Measurements from ENCODE around the gene HDHD2. TPM values are rescaled to one million over a fixed set of nuclear protein-coding genes. Genes with fewer than 3 reads are reported as not detected.
"Not testable (repeated sequence)": the region's sequence is repeated elsewhere in the genome, so short reads cannot be mapped to it uniquely, and the experiment has no call there.

The HDHD2 gene
- 10 to 100 TPM; 16.5 to 44.4 (median 29.6) TPM for total RNA-seq

GRCh38 chr18:47150029-47150823 lies at the start of gene HDHD2:
HDHD2 (minus strand) TSS chr18:47150500; CDS start chr18:47136439, 14,061 bp downstream.
- peak within 1 kb of the TSS; percentile 53 to 75 (median 71) for H3K4me3 ChIP-seq
- no peaks in the 10 kb centered on the region for H3K27me3 ChIP-seq
- peaks cover 0 to 30% (median 3%) of the 10 kb centered on the region in 4 donors for H3K4me1 ChIP-seq
- 1 to 2% methylated on average over 52 to 59 of the region's 70 CpGs for WGBS, 2 donors
- peak in 1 of 2 donors; percentile 93 for TF ChIP-seq EP300 (IDR thresholded peaks at IDR 0.05)
- peak; percentile 49 to 63 for TF ChIP-seq POLR2A (IDR thresholded peaks at IDR 0.05)
- no peak for TF ChIP-seq CTCF (IDR thresholded peaks at IDR 0.05)
- no peaks in the 10 kb centered on the region for H3K9me3 ChIP-seq
- peaks cover 0 to 22% (median 0%) of the 10 kb centered on the region in 3 donors for H3K36me3 ChIP-seq
- peak within 1 kb of the TSS; percentile 67 to 93 (median 87) for H3K27ac ChIP-seq
- peak; percentile 57 to 59 for DNase-seq (ENCODE audit: low spot score in 2 of 2)

GRCh38 chr18:47195961-47196360 lies 45.7 kb upstream of the HDHD2 start:
- DNase-seq (ENCODE audit: low spot score in 2 of 2); H3K27me3 ChIP-seq: not testable (repeated sequence)

GRCh38 chr18:47191961-47192360 lies 41.7 kb upstream of the HDHD2 start:
- Histone ChIP-seq H3K36me3 (no peaks in the 10 kb centered on the region), H3K4me1 (no peaks in the 10 kb centered on the region), H3K27me3 (peaks cover 0 to 8% of the 10 kb centered on the region in 2 donors), H3K9me3 (no peaks in the 10 kb centered on the region), H3K4me3 (no peak overlapping the region), H3K27ac (no peak overlapping the region)
- WGBS, 2 donors: 81 to 94% methylated on average over 2 of the region's 2 CpGs
- DNase-seq (ENCODE audit: low spot score in 2 of 2): no peak
- TF ChIP-seq CTCF (IDR thresholded peaks at IDR 0.05) (no peak), POLR2A (IDR thresholded peaks at IDR 0.05) (no peak), EP300 (IDR thresholded peaks at IDR 0.05) (no peak)

More at GRCh38 chr18:47195961-47196360, 45.7 kb upstream of the HDHD2 start:
- H3K4me1 ChIP-seq, H3K36me3 ChIP-seq, H3K9me3 ChIP-seq, H3K27ac ChIP-seq, H3K4me3 ChIP-seq: not testable (repeated sequence)
- WGBS, 2 donors: 65 to 73% methylated on average over 3 of the region's 3 CpGs

GRCh38 chr18:47187721-47188120 lies 37.4 kb upstream of the HDHD2 start:
- WGBS, 2 donors: 77 to 88% methylated on average over 7 of the region's 7 CpGs

GRCh38 chr18:47184419-47185050 lies 34.2 kb upstream of the HDHD2 start:
- Histone ChIP-seq H3K36me3 (no peaks in the 10 kb centered on the region), H3K27me3 (peaks cover 0 to 8% of the 10 kb centered on the region in 2 donors), H3K27ac (no peak overlapping the region), H3K4me3 (no peak overlapping the region), H3K9me3 (no peaks in the 10 kb centered on the region), H3K4me1 (no peaks in the 10 kb centered on the region)
- WGBS, 2 donors: 83 to 84% methylated on average over 5 of the region's 5 CpGs
- peak in 1 of 2 donors; percentile 14 for DNase-seq (ENCODE audit: low spot score in 2 of 2)
- TF ChIP-seq POLR2A (IDR thresholded peaks at IDR 0.05) (no peak), CTCF (IDR thresholded peaks at IDR 0.05) (no peak), EP300 (IDR thresholded peaks at IDR 0.05) (no peak)

More at GRCh38 chr18:47187721-47188120, 37.4 kb upstream of the HDHD2 start:
- H3K27ac ChIP-seq: no peak overlapping the region
- H3K4me1 ChIP-seq: no peaks in the 10 kb centered on the region
- no peak for DNase-seq (ENCODE audit: low spot score in 2 of 2)
- H3K27me3 ChIP-seq: peaks cover 0 to 8% of the 10 kb centered on the region in 2 donors
- TF ChIP-seq POLR2A (IDR thresholded peaks at IDR 0.05) (no peak), CTCF (IDR thresholded peaks at IDR 0.05) (no peak), EP300 (IDR thresholded peaks at IDR 0.05) (no peak)
- no peak overlapping the region for H3K4me3 ChIP-seq
- H3K9me3 ChIP-seq: no peaks in the 10 kb centered on the region
- no peaks in the 10 kb centered on the region for H3K36me3 ChIP-seq

GRCh38 chr18:47182156-47182555 lies 31.9 kb upstream of the HDHD2 start:
- 82 to 89% methylated on average over 5 of the region's 5 CpGs for WGBS, 2 donors
- H3K36me3 ChIP-seq; H3K4me1 ChIP-seq; DNase-seq (ENCODE audit: low spot score in 2 of 2); H3K27me3 ChIP-seq; H3K9me3 ChIP-seq; H3K4me3 ChIP-seq; H3K27ac ChIP-seq: not testable (repeated sequence)

All from tibial nerve (tissue), 4 donors.